Measurements from ENCODE around the gene SLC25A44. TPM values are rescaled to one million over a fixed set of nuclear protein-coding genes. Genes with fewer than 3 reads are reported as not detected.

SLC25A44 gene
- total RNA-seq, 1 donor from 2014 or later, result 18.2 TPM

GRCh38 chr1:156153362-156153761, 40.5 kb upstream of the SLC25A44 start, which contains the start of gene SEMA4A:
TSS of gene SEMA4A (plus strand) at chr1:156153585. CDS start at chr1:156154579, 994 bp downstream.
- H3K27me3 ChIP-seq (ENCODE audit: control insufficient read depth, insufficient read depth, low read length), result peaks cover 28% of the 10 kb centered on the region
- H3K4me3 ChIP-seq (ENCODE audit: low read depth, low read length), result no peak within 1 kb of the TSS
- TF ChIP-seq, protein P1, sequence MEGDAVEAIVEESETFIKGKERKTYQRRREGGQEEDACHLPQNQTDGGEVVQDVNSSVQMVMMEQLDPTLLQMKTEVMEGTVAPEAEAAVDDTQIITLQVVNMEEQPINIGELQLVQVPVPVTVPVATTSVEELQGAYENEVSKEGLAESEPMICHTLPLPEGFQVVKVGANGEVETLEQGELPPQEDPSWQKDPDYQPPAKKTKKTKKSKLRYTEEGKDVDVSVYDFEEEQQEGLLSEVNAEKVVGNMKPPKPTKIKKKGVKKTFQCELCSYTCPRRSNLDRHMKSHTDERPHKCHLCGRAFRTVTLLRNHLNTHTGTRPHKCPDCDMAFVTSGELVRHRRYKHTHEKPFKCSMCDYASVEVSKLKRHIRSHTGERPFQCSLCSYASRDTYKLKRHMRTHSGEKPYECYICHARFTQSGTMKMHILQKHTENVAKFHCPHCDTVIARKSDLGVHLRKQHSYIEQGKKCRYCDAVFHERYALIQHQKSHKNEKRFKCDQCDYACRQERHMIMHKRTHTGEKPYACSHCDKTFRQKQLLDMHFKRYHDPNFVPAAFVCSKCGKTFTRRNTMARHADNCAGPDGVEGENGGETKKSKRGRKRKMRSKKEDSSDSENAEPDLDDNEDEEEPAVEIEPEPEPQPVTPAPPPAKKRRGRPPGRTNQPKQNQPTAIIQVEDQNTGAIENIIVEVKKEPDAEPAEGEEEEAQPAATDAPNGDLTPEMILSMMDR (IDR thresholded peaks at IDR 0.05; ENCODE audit: insufficient read depth, low read length, poor library complexity, severe bottlenecking), result no peak
- no peak for DNase-seq (ENCODE audit: low read depth)
- H3K36me3 ChIP-seq (ENCODE audit: control insufficient read depth, insufficient read depth, low read length), result no peaks in the 10 kb centered on the region

GRCh38 chr1:156154317-156154749, 39.6 kb upstream of the SLC25A44 start:
- peaks cover 26% of the 10 kb centered on the region for H3K27me3 ChIP-seq (ENCODE audit: control insufficient read depth, insufficient read depth, low read length)
- H3K36me3 ChIP-seq (ENCODE audit: control insufficient read depth, insufficient read depth, low read length), result no peaks in the 10 kb centered on the region
- no peak overlapping the region for H3K4me3 ChIP-seq (ENCODE audit: low read depth, low read length)
- TF ChIP-seq, protein P1 (IDR thresholded peaks at IDR 0.05; ENCODE audit: insufficient read depth, low read length, poor library complexity, severe bottlenecking), result no peak
- DNase-seq (ENCODE audit: low read depth), result no peak

GRCh38 chr1:156155756-156156510, 38.0 kb upstream of the SLC25A44 start:
- TF ChIP-seq, protein P1 (IDR thresholded peaks at IDR 0.05; ENCODE audit: insufficient read depth, low read length, poor library complexity, severe bottlenecking), result no peak
- Histone ChIP-seq H3K36me3 (ENCODE audit: control insufficient read depth, insufficient read depth, low read length) (no peaks in the 10 kb centered on the region), H3K27me3 (ENCODE audit: control insufficient read depth, insufficient read depth, low read length) (peaks cover 11% of the 10 kb centered on the region), H3K4me3 (ENCODE audit: low read depth, low read length) (no peak overlapping the region)
- DNase-seq (ENCODE audit: low read depth), result no peak

DNA sequence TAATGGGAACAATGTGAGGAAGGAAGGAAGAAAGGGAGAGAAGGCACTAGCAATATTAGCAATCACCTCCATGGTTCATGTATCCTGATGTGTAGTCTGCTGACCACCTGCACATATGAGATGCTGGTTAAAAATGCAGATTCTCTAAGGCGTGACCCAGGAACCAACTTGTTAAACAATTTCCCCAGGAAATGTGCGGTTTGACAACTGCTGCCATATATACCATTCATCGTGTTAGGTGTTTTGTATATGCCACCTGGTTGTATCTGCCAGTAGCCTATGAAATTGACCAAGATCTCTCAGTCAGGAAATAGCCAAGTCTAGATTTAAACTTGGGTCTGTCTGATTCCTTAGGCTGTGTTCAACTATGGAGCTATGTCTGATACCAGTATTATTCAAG, 36.4 kb upstream of the SLC25A44 start:
- peaks cover 11% of the 10 kb centered on the region for H3K27me3 ChIP-seq (ENCODE audit: control insufficient read depth, insufficient read depth, low read length)
- H3K4me3 ChIP-seq (ENCODE audit: low read depth, low read length), result no peak overlapping the region
- TF ChIP-seq, protein P1 (IDR thresholded peaks at IDR 0.05; ENCODE audit: insufficient read depth, low read length, poor library complexity, severe bottlenecking), result no peak
- no peaks in the 10 kb centered on the region for H3K36me3 ChIP-seq (ENCODE audit: control insufficient read depth, insufficient read depth, low read length)
- DNase-seq (ENCODE audit: low read depth), result no peak

- Histone ChIP-seq H3K27me3 (ENCODE audit: control insufficient read depth, insufficient read depth, low read length) (peaks cover 11% of the 10 kb centered on the region), H3K4me3 (ENCODE audit: low read depth, low read length) (no peak overlapping the region), H3K36me3 (ENCODE audit: control insufficient read depth, insufficient read depth, low read length) (no peaks in the 10 kb centered on the region)
- TF ChIP-seq, protein P1 (IDR thresholded peaks at IDR 0.05; ENCODE audit: insufficient read depth, low read length, poor library complexity, severe bottlenecking), result no peak
- DNase-seq (ENCODE audit: low read depth), result no peak
Measured at GRCh38 chr1:156157966-156158365, 35.9 kb upstream of the SLC25A44 start.
